GM19351 (cell line): ENCODE results near the gene CLIP1.
"Not testable (repeated sequence)": the region's sequence is repeated elsewhere in the genome, so short reads cannot be mapped to it uniquely, and the experiment has no call there.

ENCODE experiments used
- ATAC-seq: cut with Tn5 transposase; IDR thresholded peaks from one replicate; pipeline ENCODE4 v1.9.1; 2021; ENCODE audit warnings: mild to moderate bottlenecking, moderate library complexity; ENCODE audit not compliant: unreplicated experiment

Gene CLIP1

DNA sequence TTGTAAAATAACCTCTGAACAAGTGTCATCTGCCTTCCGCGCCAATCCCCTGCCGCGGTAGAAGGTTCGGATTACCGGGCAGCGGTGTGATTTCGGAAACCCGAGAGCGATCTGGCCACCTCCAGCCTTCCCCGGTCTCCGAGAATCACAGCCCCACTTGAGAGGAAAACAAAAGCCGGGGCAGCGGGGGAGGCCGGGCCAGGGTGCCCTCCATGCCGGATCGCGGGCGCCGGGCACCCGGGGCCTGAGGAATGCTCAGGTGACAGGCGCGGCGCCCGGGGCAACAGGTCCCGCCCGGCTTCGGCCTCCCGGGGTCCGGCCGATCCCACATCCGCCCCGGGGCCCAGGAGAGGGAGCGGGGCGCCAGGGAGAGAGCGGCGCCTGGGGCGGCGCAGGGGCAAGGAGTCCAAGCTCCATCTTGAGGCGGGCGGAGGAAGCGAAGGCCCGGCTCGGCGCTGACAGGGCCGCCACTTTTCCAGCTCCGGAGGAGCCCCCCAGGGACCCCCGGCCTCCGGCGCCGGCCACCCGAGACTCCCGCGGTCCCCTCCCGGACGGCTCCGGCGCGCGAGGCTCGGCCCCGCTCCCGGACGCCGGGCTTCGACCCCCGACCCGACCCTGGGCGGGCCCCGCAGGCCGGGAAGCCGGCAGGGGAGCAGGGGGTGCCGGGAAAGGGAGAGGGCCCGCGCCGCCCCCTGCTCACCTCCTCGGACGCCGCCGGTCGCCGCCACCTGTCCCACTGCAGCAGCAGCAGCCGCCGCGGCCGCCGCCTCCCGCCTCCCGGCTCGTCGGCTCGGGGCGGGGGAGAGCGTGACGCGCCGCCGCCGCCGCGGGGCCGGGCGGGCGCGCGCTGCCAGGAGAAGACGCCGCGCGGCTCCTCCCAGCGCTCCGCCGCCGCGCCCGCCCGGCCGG lies at the start of gene CLIP1:
TSS of gene CLIP1 (minus strand) at position 849 of the 909 bp plus-strand sequence. CDS start 42,217 bp downstream, outside the sequence.
- ATAC-seq: peak; percentile 56

DNA sequence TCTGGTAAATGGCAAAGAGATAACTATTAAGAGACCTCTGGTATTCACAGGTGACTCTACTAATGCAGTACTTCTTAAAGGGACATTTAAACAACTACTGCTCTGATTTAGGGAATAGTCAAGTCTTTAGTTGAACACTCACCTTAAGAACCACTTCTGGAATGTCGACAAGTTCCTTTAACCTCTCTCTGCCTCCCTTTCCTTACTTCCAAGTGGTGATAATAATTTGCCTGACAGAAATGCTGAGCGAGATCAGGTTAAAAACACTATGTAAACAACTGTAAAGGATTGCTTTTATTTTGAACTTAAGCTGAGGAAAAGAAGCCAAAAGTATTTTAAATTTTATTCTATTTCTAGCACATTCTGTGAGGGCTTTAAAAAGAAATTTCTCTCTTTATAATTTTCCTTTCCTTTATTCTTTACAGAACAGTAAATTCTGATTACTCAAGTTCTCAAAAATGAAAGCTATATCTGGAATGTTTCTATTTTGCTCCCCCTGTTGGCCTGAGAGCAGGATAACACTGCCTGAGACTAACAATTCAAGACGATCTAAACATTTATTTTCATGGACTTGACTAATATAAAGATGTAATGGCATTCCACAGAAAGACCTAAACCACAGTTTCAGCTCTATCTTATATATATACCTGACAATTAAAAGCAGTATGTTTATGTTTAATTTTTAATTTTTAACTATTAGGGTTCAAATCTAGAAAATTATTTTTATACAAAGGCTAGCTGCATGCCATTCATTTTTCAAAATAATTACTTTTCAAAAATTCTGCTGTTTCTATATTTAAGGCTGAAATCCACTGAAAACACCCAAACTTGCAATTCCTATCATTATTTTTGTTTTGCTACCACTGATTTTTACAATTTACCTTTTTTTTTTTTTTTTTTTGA lies 49.1 kb upstream of the CLIP1 start:
- ATAC-seq: no peak

DNA sequence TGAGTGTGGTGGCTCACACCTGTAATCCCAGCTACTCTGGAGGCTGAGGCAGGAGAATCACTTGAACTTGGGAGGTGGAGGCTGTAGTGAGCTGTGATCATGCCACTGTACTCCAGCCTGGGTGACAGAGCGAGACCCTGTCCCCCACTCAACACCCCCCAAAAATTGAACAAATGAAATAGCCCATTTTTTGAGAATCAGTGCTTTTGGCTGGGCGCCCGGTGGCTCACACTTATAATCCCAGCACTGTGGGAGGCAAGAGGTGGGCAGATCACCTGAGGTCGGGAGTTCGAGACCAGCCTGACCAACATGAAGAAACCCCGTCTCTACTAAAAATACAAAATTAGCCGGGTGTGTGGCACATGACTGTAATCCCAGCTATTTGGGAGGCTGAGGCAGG lies 48.1 kb upstream of the CLIP1 start:
- not testable (repeated sequence) for ATAC-seq

DNA sequence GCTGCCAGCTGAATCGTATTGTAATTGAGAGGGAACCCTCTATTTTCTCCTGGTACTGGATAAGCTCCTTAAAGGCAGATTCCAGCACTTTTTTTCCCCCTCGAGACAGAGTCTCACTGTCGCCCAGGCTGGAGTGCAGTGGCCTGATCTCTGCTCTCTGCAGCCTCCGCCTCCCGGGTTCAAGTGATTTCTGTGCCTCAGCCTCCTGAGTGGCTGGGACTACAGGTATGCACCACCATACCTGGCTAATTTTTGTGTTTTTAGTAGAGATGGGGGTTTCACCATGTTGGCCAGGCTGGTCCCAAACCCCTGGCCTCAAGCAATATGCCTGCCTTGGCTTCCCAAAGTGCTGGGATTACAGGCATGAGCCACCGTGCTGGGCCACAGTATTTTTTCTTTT lies 47.4 kb upstream of the CLIP1 start:
- not testable (repeated sequence) for ATAC-seq

DNA sequence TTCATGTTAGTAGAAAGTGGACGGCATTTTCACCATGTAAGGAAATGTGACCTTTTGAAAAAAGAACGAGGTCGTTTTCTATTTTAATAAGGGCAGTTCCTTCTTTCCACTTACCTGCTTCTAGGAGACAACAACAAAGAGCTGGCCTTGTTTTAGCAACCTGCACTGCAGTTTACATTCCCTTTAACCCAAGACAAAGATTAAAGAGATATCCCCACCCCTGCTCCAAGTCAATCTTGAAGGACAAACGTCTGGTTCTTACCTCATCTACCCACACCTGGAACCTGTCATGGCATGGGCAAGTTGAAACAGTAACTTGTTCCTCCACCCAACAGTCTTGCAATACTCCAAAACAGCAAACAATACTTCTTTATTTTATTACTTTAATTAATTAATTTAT lies 45.5 kb upstream of the CLIP1 start:
- no peak for ATAC-seq

DNA sequence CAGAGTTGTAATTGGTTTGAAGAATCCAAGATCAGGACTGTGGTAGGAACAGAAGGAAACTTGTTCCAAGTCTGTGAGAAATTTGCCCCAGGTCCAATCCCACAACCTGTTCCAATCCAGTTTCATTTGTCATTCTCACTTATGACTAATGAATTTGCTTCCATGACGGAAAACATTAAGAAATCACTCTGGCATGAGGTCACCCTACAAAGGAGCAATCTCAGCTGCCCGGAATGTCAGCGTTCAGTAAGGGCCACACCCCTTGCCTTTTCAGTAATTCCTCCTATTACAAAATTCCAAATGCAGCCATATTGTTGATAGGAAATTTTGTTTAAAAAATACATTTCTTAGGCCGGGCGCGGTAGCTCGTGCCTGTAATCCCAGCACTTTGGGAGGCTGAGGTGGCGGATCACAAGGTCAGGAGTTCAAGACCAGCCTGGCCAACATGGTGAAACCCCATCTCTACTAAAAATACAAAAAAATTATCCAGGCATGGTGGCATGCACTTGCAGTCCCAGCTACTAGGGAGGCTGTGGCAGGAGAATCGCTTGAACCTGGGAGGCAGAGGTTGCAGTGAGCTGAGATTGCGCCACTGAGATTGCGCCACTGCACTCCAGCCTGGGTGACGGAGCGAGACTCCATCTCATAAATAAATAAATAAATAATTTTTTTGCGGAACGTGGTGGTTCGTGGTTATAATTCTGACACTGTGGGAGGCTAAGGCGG lies 42.0 kb upstream of the CLIP1 start:
- not testable (repeated sequence) for ATAC-seq

DNA sequence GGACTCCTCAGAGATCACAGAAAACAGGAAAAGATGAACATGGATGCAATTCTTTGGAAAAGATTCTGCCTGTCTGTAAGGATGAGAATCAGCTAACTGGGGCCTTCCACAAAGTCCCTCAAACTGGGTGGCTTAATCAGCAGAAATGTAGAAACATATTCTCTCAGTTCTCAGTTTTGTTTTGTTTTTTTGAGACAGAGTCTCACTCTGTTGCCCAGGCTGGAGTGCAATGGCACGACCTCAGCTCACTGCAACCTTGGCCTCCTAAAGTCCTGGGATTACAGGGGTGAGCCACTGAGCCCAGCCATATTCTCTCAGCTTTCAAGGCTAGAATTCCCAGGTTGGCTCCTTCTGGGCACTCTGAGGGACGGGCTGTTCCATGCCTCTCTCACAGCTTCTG lies 38.2 kb upstream of the CLIP1 start:
- ATAC-seq: no peak

DNA sequence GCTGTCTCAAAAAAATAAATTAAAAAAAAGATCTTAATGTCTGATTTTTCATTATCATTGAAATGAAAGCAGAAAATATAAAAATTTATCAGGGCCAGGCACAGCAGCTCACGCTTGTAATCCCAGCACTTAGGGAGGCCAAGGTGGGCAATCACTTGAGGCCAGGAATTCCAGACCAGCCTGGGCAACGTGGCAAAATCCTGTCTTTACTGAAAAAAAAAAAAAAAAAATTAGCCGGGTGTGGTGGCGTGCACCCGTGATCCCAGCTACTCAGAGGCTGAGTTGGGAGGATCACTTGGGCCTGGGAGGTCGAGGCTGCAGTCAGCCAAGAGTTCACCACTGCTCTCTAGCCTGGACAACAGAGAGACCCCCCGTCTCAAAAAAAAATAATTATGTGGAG lies 37.6 kb upstream of the CLIP1 start:
- ATAC-seq: no peak

DNA sequence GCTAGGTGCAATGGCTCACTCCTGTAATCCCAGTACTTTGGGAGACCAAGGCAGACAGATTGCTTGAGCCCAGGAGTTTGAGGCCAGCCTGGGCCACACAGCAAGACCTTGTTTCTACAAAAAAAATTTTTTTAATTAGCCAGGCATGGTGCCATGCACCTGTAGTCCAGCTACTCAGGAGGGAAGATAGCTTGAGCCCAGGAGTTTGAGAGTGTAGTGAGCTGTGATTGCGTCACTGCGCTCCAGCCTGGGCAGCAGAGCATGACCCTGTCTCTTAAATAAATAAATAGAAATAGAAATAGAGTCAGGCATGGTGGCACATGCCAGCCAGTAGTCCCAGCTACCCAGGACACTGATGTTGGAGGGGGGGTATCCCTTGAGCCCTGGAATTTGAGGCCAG lies 36.7 kb upstream of the CLIP1 start:
- ATAC-seq: no peak

DNA sequence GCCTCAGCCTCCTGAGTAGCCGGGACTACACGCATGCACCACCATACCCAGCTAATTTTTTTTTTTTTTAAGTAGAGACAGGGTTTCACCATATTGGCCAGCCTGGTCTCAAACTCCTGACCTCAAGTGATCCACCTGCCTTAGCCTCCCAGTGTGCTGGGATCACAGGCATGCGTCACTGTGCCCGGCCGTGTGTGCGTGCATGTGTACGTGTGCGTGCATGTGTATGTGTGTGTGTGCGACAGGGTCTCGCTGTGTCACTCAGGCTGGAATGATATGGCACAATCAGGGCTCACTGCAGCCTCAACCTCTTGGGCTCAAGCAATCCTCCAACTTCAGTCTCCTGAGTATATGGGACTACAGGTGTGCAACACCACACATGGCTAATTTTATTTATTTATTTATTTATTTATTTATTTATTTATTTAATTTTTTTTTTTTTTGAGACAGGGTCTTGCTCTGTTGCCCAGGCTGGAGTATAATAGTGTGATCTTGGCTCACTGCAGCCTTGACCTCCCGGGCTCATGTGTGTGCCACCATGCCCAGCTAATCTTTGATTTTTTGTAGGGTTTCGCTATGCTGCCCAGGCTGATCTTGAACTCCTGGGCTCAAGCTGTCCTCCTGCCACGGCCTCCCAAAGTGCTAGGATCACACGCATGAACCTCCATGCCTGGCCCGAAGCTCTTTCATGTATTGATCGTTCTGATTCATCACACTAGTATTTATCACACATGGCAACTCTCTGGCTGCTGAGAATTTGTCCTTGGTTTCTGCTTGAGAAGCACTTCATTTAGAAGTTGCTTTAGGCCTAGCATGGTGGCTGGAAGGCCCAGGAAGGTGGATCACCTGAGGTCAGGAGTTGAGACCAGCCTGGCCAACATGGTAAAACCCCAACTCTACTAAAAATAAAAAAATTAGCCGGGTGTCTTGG lies 35.9 kb upstream of the CLIP1 start:
- no peak for ATAC-seq

DNA sequence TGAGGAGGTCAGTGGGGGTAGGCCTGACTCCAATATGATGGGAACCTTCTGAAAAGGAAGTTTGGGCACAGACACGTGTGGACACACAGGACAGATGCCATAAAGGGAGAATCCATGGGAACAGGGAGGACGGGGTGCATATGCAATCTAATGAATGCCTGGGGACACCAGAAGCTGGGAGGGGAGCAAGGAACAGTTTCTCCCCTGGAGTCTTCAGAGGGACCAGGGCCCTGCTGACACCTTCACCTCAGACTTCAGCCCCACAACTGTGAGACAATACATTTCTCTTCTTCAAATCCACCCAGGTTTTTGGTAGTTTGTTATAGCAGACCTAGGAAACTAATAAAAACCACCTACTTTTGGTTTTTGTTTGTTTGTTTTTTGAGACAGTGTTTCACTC lies 35.2 kb upstream of the CLIP1 start:
- ATAC-seq: no peak

DNA sequence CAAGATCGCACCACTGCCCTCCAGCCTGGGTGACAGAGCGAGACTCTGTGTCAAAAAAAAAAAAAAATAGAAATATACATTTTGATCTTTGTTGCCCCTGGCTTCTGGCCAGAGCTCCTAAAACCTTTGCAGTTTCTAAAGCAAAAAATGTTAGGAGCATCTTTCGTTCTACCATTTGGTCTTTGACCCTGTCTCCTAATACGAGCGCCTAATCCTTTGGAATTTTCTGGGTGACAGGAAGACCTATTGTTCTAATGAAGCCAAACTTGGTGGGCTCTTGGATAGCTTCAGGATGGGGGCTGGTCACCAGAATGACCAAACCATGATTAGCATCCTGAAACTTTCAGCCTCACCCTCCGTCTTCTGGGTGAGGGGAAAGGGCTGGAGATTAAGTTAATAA lies 32.3 kb upstream of the CLIP1 start:
- no peak for ATAC-seq

DNA sequence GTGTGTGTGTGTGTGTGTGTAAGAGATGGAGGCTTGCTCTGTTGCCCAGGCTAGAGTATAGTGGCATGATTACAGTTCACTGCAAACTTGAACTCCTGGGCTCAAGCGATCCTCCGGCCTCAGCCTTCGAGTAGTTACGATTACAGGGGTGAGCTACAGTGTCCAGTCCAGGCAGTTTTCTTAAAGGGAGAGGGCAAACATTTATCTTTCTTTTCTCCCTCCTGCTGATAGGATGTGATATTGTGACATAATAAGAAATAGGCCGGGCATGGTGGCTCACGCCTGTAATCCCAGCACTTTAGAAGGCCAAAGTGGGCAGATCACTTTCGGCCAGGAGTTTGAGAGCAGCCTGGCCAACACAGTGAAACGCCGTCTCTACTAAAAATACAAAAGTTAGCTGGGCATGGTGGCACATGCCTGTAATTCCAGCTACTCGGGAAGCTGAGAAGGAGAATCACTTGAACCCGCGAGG lies 31.8 kb upstream of the CLIP1 start:
- no peak for ATAC-seq

DNA sequence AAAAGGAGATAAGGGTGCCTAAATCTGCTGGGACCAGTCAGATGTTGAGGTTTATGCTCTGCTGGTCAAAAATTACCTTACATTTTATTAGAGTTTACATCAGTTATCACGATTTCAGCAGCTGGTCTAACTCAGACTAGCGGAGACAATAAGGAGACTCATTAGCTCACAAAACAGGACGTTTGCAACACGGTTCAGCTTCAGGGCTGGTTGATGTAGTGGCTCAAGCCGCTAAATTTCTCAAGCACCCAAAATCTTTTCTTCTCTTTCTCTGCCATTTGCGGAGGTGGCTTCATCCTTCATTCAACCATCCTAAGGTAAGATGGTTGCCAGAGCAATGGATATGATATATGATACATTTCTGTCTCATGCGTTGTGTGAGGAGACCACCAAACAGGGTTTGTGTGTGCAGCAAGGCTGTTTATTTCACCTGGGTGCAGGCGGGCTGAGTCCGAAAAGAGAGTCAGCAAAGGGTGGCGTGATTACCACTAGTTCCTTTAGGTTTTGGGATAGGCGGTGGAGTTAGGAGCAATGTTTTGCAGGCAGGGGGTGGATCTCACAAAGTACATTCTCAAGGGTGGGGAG lies 30.3 kb upstream of the CLIP1 start:
- ATAC-seq: no peak

DNA sequence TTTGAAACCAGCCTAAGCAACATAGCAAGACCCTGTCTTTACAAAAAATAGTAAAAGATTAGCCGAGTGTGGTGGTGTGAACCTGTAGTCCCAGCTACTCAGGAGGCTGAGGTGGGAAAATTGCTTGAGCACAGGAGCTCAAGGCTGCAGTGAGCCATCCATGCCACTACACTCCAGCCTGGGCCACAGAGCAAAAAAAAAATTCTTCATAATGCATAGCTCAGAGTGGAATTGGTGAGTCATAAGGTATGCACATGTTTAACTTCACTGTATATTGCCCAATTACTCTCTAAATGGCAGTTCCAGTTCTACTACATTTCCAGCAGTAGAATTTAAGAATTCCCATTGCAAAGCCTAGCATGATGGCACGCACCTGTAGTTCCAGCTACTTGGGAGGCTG lies 26.8 kb upstream of the CLIP1 start:
- ATAC-seq: no peak

DNA sequence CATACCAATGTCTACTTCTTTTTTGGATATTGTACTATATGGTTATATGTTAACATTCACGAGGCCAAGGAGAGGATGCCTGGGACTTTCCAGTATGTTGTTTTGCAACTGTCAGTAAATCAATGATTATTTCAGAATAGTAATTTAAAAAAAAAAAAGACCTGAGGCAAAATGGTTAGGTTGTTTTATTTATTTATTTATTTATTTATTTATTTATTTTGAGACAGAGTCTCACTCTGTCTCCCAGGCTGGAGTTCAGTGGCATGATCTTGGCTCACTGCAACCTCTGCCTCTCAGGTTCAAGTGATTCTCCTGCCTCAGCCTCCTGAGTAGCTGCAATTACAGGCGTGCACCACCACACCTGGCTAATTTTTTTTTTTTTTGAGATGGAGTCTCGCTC lies 25.4 kb upstream of the CLIP1 start:
- ATAC-seq: not testable (repeated sequence)

DNA sequence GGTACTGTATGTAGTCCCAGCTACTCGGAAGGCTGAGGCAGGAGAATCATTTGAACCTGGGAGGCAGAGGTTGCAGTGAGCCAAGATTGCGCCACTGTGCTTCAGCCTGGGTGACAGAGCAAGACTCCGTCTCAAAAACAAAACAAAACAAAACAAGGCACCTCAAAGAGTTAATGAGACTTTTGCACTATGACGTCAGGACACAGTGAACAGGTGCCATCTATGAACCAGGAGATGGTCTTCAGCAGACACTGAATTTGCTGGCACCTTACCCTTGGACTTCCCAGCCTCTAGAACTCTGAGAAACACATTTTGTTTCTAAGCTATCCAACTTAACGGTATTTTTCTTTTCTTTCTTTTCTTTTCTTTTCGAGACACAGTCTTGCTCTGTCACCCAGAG lies 23.9 kb upstream of the CLIP1 start:
- ATAC-seq: not testable (repeated sequence)

DNA sequence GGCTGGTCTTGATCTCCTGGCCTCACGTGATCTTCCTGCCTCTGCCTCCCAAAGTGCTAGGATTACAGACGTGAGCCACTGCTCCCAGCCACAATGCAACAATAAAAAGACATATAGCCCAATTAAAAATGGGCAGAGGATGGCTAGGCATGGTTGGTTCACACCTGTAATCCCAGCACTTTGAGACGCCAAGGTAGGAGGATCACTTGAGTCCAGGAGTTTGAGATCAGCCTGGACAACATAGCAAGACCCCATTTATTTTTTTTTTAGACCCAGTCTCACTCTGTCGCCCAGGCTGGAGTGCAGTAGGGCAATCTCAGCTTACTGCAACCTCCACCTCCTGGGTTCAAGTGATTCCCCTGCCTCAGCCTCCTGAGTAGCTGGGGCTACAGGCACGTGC lies 21.6 kb upstream of the CLIP1 start:
- not testable (repeated sequence) for ATAC-seq

DNA sequence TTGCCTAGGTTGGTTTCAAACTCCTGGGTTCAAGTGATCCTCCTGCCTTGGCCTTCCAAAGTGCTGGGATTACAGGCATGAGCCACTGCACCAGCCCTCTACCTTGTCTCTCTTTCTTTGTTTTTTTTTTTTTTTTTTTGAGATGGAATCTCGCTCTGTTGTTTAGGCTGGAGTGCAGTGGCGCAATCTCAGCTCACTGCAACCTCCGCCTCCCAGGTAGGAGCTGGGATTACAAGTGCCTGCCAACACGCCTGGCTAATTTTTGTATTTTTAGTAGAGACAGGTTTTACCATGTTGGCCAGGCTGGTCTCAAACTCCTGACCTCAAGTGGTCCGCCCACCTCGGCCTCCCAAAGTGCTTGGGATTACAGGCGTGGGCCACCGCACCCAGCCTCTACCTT lies 16.4 kb upstream of the CLIP1 start:
- not testable (repeated sequence) for ATAC-seq
